NCI-H2107 treated with DMSO at 0.1 percent for 48 hours (cell line): ENCODE results near the gene WASF2.

ENCODE experiments used
- DNase-seq: peaks from one replicate; lab custom pipeline; 2025; ENCODE audit not compliant: unreplicated experiment; lab: John Stamatoyannopoulos, UW

The WASF2 gene

GRCh38 chr1:27381969-27382762 is 107.8 kb downstream of the WASF2 start:
- DNase-seq, result no peak

GRCh38 chr1:27380766-27381733 is 108.9 kb downstream of the WASF2 start:
- no peak for DNase-seq

GRCh38 chr1:27380224-27380623 is 109.7 kb downstream of the WASF2 start:
- no peak for DNase-seq

GRCh38 chr1:27379564-27380122 is 110.3 kb downstream of the WASF2 start:
- no peak for DNase-seq

- no peak for DNase-seq
Observed at GRCh38 chr1:27377760-27378495, 112.0 kb downstream of the WASF2 start.

- no peak for DNase-seq
Observed at GRCh38 chr1:27374362-27375086, 115.4 kb downstream of the WASF2 start, which contains the start of gene FCN3. FCN3 (minus strand) TSS chr1:27374824; CDS start chr1:27374818, 6 bp downstream.

GRCh38 chr1:27372808-27373690 is 116.9 kb downstream of the WASF2 start:
- no peak for DNase-seq

GRCh38 chr1:27372022-27372807 is 117.8 kb downstream of the WASF2 start:
- no peak for DNase-seq

GRCh38 chr1:27368869-27369582 is 120.9 kb downstream of the WASF2 start:
- no peak for DNase-seq

GRCh38 chr1:27367160-27367650 is 122.8 kb downstream of the WASF2 start:
- no peak for DNase-seq

GRCh38 chr1:27366411-27367159 is 123.4 kb downstream of the WASF2 start, which contains the start of gene MAP3K6:
MAP3K6 (minus strand) TSS chr1:27366961; CDS start chr1:27366597, 364 bp downstream.
- peak; percentile 43 for DNase-seq

- DNase-seq, result peak; percentile 40
Observed at GRCh38 chr1:27366113-27366410, 123.9 kb downstream of the WASF2 start.

GRCh38 chr1:27365372-27366112 is 124.4 kb downstream of the WASF2 start:
- peak; percentile 84 for DNase-seq

- no peak for DNase-seq
Observed at GRCh38 chr1:27364696-27365371, 125.1 kb downstream of the WASF2 start.
